Measurements from ENCODE around the gene PLSCR4. TPM values are rescaled to one million over a fixed set of nuclear protein-coding genes. Genes with fewer than 3 reads are reported as not detected.

Gene PLSCR4
- total and polyA plus RNA-seq, 8 donors, result 6.1 to 76.3 (median 18.6) TPM

DNA sequence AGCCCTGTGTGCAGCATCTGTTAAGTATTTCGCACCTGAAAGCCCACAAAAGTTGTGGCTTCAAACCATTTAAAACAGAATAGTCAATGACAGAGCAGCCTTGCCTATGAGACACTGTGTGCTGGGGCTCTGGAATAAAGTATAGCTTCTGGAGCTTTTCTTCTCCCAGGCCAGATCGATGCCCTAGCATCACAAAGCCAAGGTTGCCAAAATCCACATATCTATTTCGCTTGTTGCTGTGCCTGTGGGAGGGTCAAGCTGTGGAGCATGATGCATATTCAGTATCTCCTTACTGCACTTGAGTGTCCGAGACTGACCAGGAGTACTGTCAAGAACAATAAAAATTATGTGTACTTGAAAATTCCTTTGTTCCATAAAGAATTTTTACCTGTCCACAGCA, 97.5 kb downstream of the PLSCR4 start:
- Histone ChIP-seq H3K4me1 (peaks cover 21 to 79% (median 59%) of the 10 kb centered on the region in 4 donors), H3K36me3 (no peaks in the 10 kb centered on the region), H3K4me3 (no peak overlapping the region), H3K27me3 (no peaks in the 10 kb centered on the region), H3K27ac (peak overlapping the region in 4 of 5 donors; percentile 21 to 75 (median 60)), H3K9me3 (no peaks in the 10 kb centered on the region)
- DNase-seq, result no peak
- intact Hi-C loops (cut with DNase I; ENCODE audit: low total_unique reads), result no loop called here
- no peak for TF ChIP-seq EP300 (IDR thresholded peaks at IDR 0.05)
- TF ChIP-seq POLR2AphosphoS5 (IDR thresholded peaks at IDR 0.05), result no peak
- WGBS, 5 donors, result 73 to 83% (median 74%) methylated on average over 4 of the region's 4 CpGs

DNA sequence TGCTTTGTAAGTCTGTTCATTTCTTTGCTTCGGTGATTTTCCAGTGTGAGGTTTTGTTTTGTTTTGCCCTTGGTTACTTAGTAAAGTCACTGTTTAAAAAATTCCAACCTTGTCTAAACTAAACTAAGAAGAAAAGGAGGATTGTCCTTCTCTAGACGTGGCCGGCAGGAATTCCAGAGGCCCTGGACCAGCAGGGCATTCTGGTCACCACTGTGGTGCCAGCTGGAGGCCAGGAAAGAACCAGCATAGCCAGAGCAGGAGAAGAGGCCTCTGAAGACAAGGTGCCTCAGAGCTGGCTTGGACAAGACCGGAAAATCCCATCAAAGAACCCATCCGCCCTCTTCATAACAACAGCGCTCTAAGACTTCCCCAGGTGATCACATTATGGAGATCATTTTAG, 98.1 kb downstream of the PLSCR4 start:
- peak overlapping the region; percentile 30 to 75 (median 58) for H3K27ac ChIP-seq
- no peak overlapping the region for H3K4me3 ChIP-seq
- TF ChIP-seq, protein P1, sequence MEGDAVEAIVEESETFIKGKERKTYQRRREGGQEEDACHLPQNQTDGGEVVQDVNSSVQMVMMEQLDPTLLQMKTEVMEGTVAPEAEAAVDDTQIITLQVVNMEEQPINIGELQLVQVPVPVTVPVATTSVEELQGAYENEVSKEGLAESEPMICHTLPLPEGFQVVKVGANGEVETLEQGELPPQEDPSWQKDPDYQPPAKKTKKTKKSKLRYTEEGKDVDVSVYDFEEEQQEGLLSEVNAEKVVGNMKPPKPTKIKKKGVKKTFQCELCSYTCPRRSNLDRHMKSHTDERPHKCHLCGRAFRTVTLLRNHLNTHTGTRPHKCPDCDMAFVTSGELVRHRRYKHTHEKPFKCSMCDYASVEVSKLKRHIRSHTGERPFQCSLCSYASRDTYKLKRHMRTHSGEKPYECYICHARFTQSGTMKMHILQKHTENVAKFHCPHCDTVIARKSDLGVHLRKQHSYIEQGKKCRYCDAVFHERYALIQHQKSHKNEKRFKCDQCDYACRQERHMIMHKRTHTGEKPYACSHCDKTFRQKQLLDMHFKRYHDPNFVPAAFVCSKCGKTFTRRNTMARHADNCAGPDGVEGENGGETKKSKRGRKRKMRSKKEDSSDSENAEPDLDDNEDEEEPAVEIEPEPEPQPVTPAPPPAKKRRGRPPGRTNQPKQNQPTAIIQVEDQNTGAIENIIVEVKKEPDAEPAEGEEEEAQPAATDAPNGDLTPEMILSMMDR (IDR thresholded peaks at IDR 0.05), result no peak
- TF ChIP-seq EP300 (IDR thresholded peaks at IDR 0.05) (no peak), POLR2AphosphoS5 (IDR thresholded peaks at IDR 0.05) (no peak), POLR2A (IDR thresholded peaks at IDR 0.05) (no peak)
- whole genome bisulfite sequencing, 5 donors, result 41 to 65% (median 59%) methylated on average over 6 of the region's 6 CpGs
- H3K4me1 ChIP-seq, result peaks cover 15 to 79% (median 56%) of the 10 kb centered on the region in 4 donors
- H3K9me3 ChIP-seq, result no peaks in the 10 kb centered on the region
- intact Hi-C loops (cut with DNase I; ENCODE audit: low total_unique reads), result no loop called here
- H3K27me3 ChIP-seq, result no peaks in the 10 kb centered on the region
- peak in 1 of 2 donors; percentile 32 for DNase-seq
- H3K36me3 ChIP-seq, result no peaks in the 10 kb centered on the region

DNA sequence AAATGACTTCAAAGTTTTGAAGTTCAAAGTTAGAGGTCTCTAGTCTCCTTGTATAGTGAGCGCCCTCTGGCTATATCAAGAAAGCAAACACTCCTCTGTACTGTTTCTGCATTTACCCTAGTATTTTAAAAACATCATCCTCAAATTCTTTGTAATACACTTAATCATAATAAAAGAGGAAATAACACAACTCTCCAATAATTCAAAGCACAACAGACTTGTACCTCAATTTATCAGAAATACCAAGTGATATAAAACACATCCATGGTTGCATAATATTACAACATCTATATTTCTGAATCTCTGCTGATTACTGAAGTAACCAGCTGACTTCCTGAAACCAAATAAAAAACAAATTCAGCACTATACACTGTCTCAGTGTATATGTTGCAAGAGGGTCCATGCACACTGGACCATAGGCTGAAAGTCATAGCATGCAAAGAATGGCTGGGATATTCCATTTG, 102.4 kb downstream of the PLSCR4 start:
- Histone ChIP-seq H3K9me3 (no peaks in the 10 kb centered on the region), H3K36me3 (no peaks in the 10 kb centered on the region), H3K27ac (no peak overlapping the region), H3K4me3 (no peak overlapping the region), H3K4me1 (peaks cover 3 to 66% (median 30%) of the 10 kb centered on the region in 4 donors), H3K27me3 (no peaks in the 10 kb centered on the region)
- WGBS, 5 donors, result 44 to 79% (median 46%) methylated on average over 1 of the region's 1 CpG
- no peak for DNase-seq
- no peak for TF ChIP-seq EP300 (IDR thresholded peaks at IDR 0.05)
- TF ChIP-seq, protein P1 (IDR thresholded peaks at IDR 0.05), result peak in 1 of 7 experiments; percentile 9
- intact Hi-C loops (cut with DNase I; ENCODE audit: low total_unique reads), result no loop called here

DNA sequence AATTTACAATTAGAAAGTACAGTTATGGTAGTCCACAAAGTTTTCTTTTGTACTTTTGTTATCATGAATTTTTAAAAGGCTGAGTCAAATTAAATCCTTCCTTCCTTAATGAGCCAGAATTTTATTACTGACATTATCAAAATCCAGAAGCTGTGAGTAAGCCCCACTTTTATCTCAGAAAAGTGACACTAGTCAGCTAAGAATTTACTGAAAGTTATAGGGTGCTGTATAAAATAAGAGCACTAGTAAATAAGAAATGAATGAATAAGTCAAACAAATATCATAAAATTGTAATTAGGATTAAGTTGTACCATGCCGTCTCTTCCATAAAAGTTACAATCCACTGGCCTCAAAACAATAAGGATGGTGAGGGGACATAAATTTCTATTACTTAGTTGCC, 105.3 kb downstream of the PLSCR4 start:
- DNase-seq, result no peak
- Histone ChIP-seq H3K4me1 (peaks cover 3 to 79% (median 29%) of the 10 kb centered on the region in 4 donors), H3K9me3 (no peaks in the 10 kb centered on the region), H3K36me3 (no peaks in the 10 kb centered on the region), H3K27me3 (no peaks in the 10 kb centered on the region), H3K4me3 (no peak overlapping the region), H3K27ac (no peak overlapping the region)
- intact Hi-C loops (cut with DNase I; ENCODE audit: low total_unique reads), result no loop called here
- TF ChIP-seq, protein P1 (IDR thresholded peaks at IDR 0.05), result no peak
- TF ChIP-seq POLR2A (IDR thresholded peaks at IDR 0.05) (no peak), POLR2AphosphoS5 (IDR thresholded peaks at IDR 0.05) (no peak), EP300 (IDR thresholded peaks at IDR 0.05) (no peak)
- WGBS, 5 donors, result 80 to 97% (median 95%) methylated on average over 1 of the region's 1 CpG

DNA sequence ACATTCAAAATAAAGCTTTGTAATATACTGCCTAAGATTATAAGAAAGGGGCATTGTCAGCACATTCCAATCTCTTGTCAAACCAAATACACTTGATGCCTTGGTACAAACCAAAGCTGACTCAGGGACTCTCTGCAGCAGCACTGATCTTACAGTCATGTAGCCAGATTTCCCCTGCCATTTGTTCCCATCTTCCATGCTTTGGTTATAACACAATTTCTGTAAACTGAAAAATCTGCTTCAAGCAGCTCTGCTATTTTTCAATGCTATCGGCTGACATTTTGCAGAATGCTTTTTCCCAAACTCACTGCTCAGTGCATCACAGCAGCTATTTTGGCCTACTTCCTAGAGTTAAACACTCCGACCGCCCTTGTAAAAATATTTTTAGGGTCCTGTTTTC, 108.1 kb downstream of the PLSCR4 start:
- Histone ChIP-seq H3K4me1 (peaks cover 0 to 77% (median 33%) of the 10 kb centered on the region in 4 donors), H3K36me3 (no peaks in the 10 kb centered on the region), H3K9me3 (no peaks in the 10 kb centered on the region), H3K4me3 (no peak overlapping the region), H3K27ac (peak overlapping the region in 3 of 5 donors; percentile 47 to 52 (median 51)), H3K27me3 (no peaks in the 10 kb centered on the region)
- intact Hi-C loops (cut with DNase I; ENCODE audit: low total_unique reads), result no loop called here
- WGBS, 5 donors, result 45 to 74% (median 64%) methylated on average over 3 of the region's 3 CpGs
- TF ChIP-seq, protein P1 (IDR thresholded peaks at IDR 0.05), result no peak
- TF ChIP-seq POLR2A (IDR thresholded peaks at IDR 0.05), result no peak
- no peak for TF ChIP-seq EP300 (IDR thresholded peaks at IDR 0.05)
- peak in 2 of 3 donors; percentile 21 to 69 for TF ChIP-seq POLR2AphosphoS5 (IDR thresholded peaks at IDR 0.05)
- peak in 1 of 2 donors; percentile 84 for DNase-seq
